ENCODE results near the gene STH.

DNA sequence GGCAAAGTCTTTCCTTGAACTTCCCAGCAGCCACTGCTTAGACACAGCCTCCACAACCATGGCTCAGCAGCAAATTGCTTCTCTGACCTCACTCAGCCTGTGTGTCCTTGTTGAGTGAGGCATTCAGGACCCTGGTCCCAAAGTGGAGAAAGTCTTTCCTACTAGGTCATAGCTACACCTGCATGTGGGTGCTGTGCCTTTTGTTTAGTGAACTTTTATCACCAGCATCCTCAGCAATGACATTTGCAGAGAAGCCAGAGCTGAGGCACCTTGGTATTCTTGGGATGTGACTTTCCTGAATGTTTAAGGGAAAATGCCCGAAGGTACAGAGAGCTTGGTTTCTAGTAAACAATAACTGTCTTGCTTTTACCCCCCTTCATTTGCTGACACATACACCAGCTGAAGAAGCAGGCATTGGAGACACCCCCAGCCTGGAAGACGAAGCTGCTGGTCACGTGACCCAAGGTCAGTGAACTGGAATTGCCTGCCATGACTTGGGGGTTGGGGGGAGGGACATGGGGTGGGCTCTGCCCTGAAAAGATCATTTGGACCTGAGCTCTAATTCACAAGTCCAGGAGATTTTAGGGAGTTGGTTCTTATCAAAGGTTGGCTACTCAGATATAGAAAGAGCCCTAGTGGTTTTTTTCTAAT is 20.9 kb upstream of the STH start:
- TF ChIP-seq CEBPB (IDR thresholded peaks at IDR 0.05; ENCODE audit: borderline replicate concordance in 1 of 2, low read depth in 2 of 2, low read length in 2 of 2) (no peak), POLR2A (IDR thresholded peaks at IDR 0.05; ENCODE audit: low read depth, low read length) (no peak), MYC (IDR thresholded peaks at IDR 0.05; ENCODE audit: insufficient read depth, insufficient read length, insufficient replicate concordance, low read length, severe bottlenecking) (no peak), ZBED1 (IDR thresholded peaks at IDR 0.05; ENCODE audit: borderline replicate concordance) (no peak), RAD51 (IDR thresholded peaks at IDR 0.05) (peak; percentile 67; the same call in 1 of the 2 replicates), CREB1 (IDR thresholded peaks at IDR 0.05; ENCODE audit: low read depth) (no peak), BRCA1 (IDR thresholded peaks at IDR 0.05; ENCODE audit: low read depth, low read length) (no peak), ELK1 (IDR thresholded peaks at IDR 0.05; ENCODE audit: low read depth, low read length) (no peak), NRF1 (conservative IDR thresholded peaks at IDR 0.05; ENCODE audit: low read depth, low read length) (no peak), BACH1 (IDR thresholded peaks at IDR 0.05; ENCODE audit: borderline replicate concordance) (no peak)
- TF ChIP-seq, protein P1, sequence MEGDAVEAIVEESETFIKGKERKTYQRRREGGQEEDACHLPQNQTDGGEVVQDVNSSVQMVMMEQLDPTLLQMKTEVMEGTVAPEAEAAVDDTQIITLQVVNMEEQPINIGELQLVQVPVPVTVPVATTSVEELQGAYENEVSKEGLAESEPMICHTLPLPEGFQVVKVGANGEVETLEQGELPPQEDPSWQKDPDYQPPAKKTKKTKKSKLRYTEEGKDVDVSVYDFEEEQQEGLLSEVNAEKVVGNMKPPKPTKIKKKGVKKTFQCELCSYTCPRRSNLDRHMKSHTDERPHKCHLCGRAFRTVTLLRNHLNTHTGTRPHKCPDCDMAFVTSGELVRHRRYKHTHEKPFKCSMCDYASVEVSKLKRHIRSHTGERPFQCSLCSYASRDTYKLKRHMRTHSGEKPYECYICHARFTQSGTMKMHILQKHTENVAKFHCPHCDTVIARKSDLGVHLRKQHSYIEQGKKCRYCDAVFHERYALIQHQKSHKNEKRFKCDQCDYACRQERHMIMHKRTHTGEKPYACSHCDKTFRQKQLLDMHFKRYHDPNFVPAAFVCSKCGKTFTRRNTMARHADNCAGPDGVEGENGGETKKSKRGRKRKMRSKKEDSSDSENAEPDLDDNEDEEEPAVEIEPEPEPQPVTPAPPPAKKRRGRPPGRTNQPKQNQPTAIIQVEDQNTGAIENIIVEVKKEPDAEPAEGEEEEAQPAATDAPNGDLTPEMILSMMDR (IDR thresholded peaks at IDR 0.05 in 2 of 3, conservative IDR thresholded peaks at IDR 0.05 in 1 of 3; ENCODE audit: control insufficient read depth in 2 of 3, extremely low read depth in 1 of 3, insufficient read depth in 1 of 3, low read depth in 3 of 3, low read length in 3 of 3): no peak
- TF ChIP-seq, protein P2, sequence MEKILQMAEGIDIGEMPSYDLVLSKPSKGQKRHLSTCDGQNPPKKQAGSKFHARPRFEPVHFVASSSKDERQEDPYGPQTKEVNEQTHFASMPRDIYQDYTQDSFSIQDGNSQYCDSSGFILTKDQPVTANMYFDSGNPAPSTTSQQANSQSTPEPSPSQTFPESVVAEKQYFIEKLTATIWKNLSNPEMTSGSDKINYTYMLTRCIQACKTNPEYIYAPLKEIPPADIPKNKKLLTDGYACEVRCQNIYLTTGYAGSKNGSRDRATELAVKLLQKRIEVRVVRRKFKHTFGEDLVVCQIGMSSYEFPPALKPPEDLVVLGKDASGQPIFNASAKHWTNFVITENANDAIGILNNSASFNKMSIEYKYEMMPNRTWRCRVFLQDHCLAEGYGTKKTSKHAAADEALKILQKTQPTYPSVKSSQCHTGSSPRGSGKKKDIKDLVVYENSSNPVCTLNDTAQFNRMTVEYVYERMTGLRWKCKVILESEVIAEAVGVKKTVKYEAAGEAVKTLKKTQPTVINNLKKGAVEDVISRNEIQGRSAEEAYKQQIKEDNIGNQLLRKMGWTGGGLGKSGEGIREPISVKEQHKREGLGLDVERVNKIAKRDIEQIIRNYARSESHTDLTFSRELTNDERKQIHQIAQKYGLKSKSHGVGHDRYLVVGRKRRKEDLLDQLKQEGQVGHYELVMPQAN (conservative IDR thresholded peaks at IDR 0.05): no peak
- TF ChIP-seq, protein P3, sequence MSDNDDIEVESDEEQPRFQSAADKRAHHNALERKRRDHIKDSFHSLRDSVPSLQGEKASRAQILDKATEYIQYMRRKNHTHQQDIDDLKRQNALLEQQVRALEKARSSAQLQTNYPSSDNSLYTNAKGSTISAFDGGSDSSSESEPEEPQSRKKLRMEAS (IDR thresholded peaks at IDR 0.05; ENCODE audit: low read depth, low read length): no peak

Data from GM12878 (cell line).